PC-3 (cell line): ENCODE measurements around the gene RBBP4. TPM values are rescaled to one million over a fixed set of nuclear protein-coding genes. Genes with fewer than 3 reads are reported as not detected.

ENCODE experiments used
- ATAC-seq: fragments of 200-7000 bp; cut with Tn5 transposase; 2 replicates; pipeline ENCODE4 v1.9.1; 2020; ENCODE audit warnings: mild to moderate bottlenecking, moderate library complexity
- BruUV-seq: library from RNA; stranded (reverse); fragments of 400-500 nt; replicated peaks from 2 replicates; lab custom pipeline; 2021; lab: Mats Ljungman, UMichigan
- CTCF ChIA-PET: fragments of 300-600 bp; sonication (Branson Sonifier 250); formaldehyde crosslinking; loops from one replicate; lab custom pipeline; 2022; ENCODE audit warnings: antibody characterized with exemption; lab: Charles Lee
- POLR2A ChIA-PET: fragments of 300-600 bp; sonication (Branson Sonifier 250); formaldehyde crosslinking; loops from one replicate; lab custom pipeline; 2022; ENCODE audit warnings: antibody characterized with exemption; ENCODE audit not compliant: unreplicated experiment; lab: Charles Lee
- DNase-seq: peaks from one replicate; pipeline ENCODE4 v3.0.0-alpha.2; 2015
- H2AFZ ChIP-seq: fragments of 300-600 bp; sonication (generic); 2 replicates; pipeline ENCODE4 v1.6.0; 2016; ENCODE audit warnings: antibody characterized with exemption, low read length
- H3F3A ChIP-seq: fragments of 300-600 bp; sonication (generic); one replicate; pipeline ENCODE4 v1.6.0; 2017; ENCODE audit warnings: antibody characterized with exemption, low read length, control low read depth, mild to moderate bottlenecking; ENCODE audit not compliant: unreplicated experiment
- H3K27ac ChIP-seq: fragments of 300-600 bp; sonication (generic); 2 replicates; pipeline ENCODE4 v1.5.1; 2016; ENCODE audit warnings: mild to moderate bottlenecking, low read length
- H3K27me3 ChIP-seq: fragments of 300-600 bp; sonication (generic); 2 replicates; pipeline ENCODE4 v1.6.1; 2016; ENCODE audit warnings: low read length, mixed read lengths
- H3K36me3 ChIP-seq: fragments of 300-600 bp; sonication (generic); 2 replicates; pipeline ENCODE4 v1.6.1; 2016; ENCODE audit warnings: low read depth, mixed run types, low read length, mixed read lengths
- H3K4me1 ChIP-seq: fragments of 300-600 bp; sonication (generic); 2 replicates; pipeline ENCODE4 v1.5.1; 2016; ENCODE audit warnings: low read length; ENCODE audit not compliant: insufficient read depth
- H3K4me2 ChIP-seq: fragments of 300-600 bp; sonication (generic); 2 replicates; pipeline ENCODE4 v1.6.0; 2016; ENCODE audit warnings: low read length
- H3K4me3 ChIP-seq: fragments of 300-600 bp; sonication (generic); 2 replicates; pipeline ENCODE4 v1.5.1; 2016; ENCODE audit warnings: mild to moderate bottlenecking, low read length, mixed read lengths
- H3K79me2 ChIP-seq: fragments of 300-600 bp; sonication (generic); 2 replicates; pipeline ENCODE4 v1.6.1; 2017; ENCODE audit warnings: low read length, mixed read lengths
- H3K9ac ChIP-seq: fragments of 300-600 bp; sonication (generic); 2 replicates; pipeline ENCODE4 v1.6.0; 2016; ENCODE audit warnings: mild to moderate bottlenecking, low read length
- H3K9me2 ChIP-seq: fragments of 300-600 bp; sonication (generic); replicated peaks from 2 replicates; pipeline ENCODE4 v1.6.1; 2016; ENCODE audit warnings: mixed run types, low read length, mixed read lengths
- H3K9me3 ChIP-seq: fragments of 300-600 bp; sonication (generic); 2 replicates; pipeline ENCODE4 v1.6.1; 2016; ENCODE audit warnings: low read length, mixed read lengths
- H4K20me1 ChIP-seq: fragments of 300-600 bp; sonication (generic); 2 replicates; pipeline ENCODE4 v1.6.1; 2016; ENCODE audit warnings: low read length, mixed read lengths
- CTCF ChIP-seq: fragments of 300-600 bp; sonication (generic); conservative IDR thresholded peaks from 2 replicates; pipeline ENCODE4 v1.5.1; 2017; ENCODE audit warnings: antibody characterized with exemption, low read depth, mild to moderate bottlenecking, low read length
- EZH2 ChIP-seq: fragments of 300-600 bp; sonication (generic); IDR thresholded peaks from one replicate; pipeline ENCODE4 v1.6.1; 2017; ENCODE audit warnings: antibody characterized with exemption, mild to moderate bottlenecking, low read length; ENCODE audit not compliant: unreplicated experiment
- EZH2phosphoT487 ChIP-seq: fragments of 300-600 bp; sonication (generic); IDR thresholded peaks from 2 replicates; pipeline ENCODE4 v1.6.1; 2018; ENCODE audit warnings: mild to moderate bottlenecking, antibody characterized with exemption, low read length, borderline replicate concordance
- intact Hi-C: fragments of 100-400 bp; cut with micrococcal nuclease; formaldehyde crosslinking; loops from 2 replicates; pipeline ENCODE4 v1.9.0; 2023
- total RNA-seq: library from RNA; depleted of rRNA; stranded (reverse); fragments of >200 nt; gene quantifications from 2 replicates; pipeline ENCODE4 v1.2.3, GENCODE V29; 2014

RBBP4 gene
- total RNA-seq, 1 experiment from 2014 or later, result 201 TPM

GRCh38 chr1:32651461-32652073 is 559 bp downstream of the RBBP4 start:
- peaks cover 35% of the 10 kb centered on the region for H3K36me3 ChIP-seq
- H2AFZ ChIP-seq, result peak overlapping the region; percentile 35
- H4K20me1 ChIP-seq, result peaks cover 6% of the 10 kb centered on the region; the same call in 1 of the 2 replicates
- H3K4me1 ChIP-seq, result peaks cover 34% of the 10 kb centered on the region
- ATAC-seq, result peak; percentile 9
- peak overlapping the region; percentile 83 for H3K4me3 ChIP-seq
- H3K9me3 ChIP-seq, result no peaks in the 10 kb centered on the region
- peak; percentile 33 for DNase-seq
- ChIA-PET CTCF (no interaction called here), POLR2A (interaction anchor here (0.9 kb wide), 1 partner anchor 123 kb away, joined by 3 read pairs; no protein-coding TSS in a partner anchor)
- no peaks in the 10 kb centered on the region for H3K9me2 ChIP-seq
- no peaks in the 10 kb centered on the region for H3K27me3 ChIP-seq
- H3K9ac ChIP-seq, result peak overlapping the region; percentile 97
- no peaks in the 10 kb centered on the region for H3F3A ChIP-seq
- TF ChIP-seq EZH2phosphoT487 (no peak), EZH2 (no peak), CTCF (no peak)
- H3K4me2 ChIP-seq, result peak overlapping the region; percentile 99
- peaks cover 91% of the 10 kb centered on the region for H3K79me2 ChIP-seq
- intact Hi-C loops, result loop anchor here (10.0 kb wide), 1 partner anchor 127 kb away; no protein-coding TSS in a partner anchor
- no TSS peak for BruUV-seq
- H3K27ac ChIP-seq, result peak overlapping the region; percentile 61

- no TSS peak for BruUV-seq
- H3K27me3 ChIP-seq, result no peaks in the 10 kb centered on the region
- no peak overlapping the region for H2AFZ ChIP-seq
- H3K4me2 ChIP-seq, result peak overlapping the region; percentile 99
- no peak for TF ChIP-seq CTCF
- TF ChIP-seq EZH2phosphoT487, result no peak
- TF ChIP-seq EZH2, result no peak
- no peaks in the 10 kb centered on the region for H3K9me3 ChIP-seq
- H3F3A ChIP-seq, result no peaks in the 10 kb centered on the region
- H4K20me1 ChIP-seq, result peaks cover 10% of the 10 kb centered on the region; the same call in 1 of the 2 replicates
- peaks cover 92% of the 10 kb centered on the region for H3K79me2 ChIP-seq
- H3K27ac ChIP-seq, result no peak overlapping the region
- DNase-seq (no peak), ATAC-seq (no peak)
- H3K4me1 ChIP-seq, result peaks cover 34% of the 10 kb centered on the region
- ChIA-PET CTCF (interaction anchor here (0.6 kb wide), 1 partner anchor 12 kb away, joined by 3 read pairs; no protein-coding TSS in a partner anchor), POLR2A (no interaction called here)
- H3K9me2 ChIP-seq, result no peaks in the 10 kb centered on the region
- peak overlapping the region; percentile 83 for H3K4me3 ChIP-seq
- intact Hi-C loops, result loop anchor here (10.0 kb wide), 1 partner anchor 128 kb away; no protein-coding TSS in a partner anchor
- H3K9ac ChIP-seq, result peak overlapping the region; percentile 97
- H3K36me3 ChIP-seq, result peaks cover 43% of the 10 kb centered on the region
Observed at GRCh38 chr1:32652244-32652962, 1.4 kb downstream of the RBBP4 start.
